ENCODE results near the gene ORAI3. TPM values are rescaled to one million over a fixed set of nuclear protein-coding genes. Genes with fewer than 3 reads are reported as not detected.
A peak's percentile ranks its signal among the peaks of the same experiment; 100 is the strongest.

ORAI3 gene
- total and polyA plus RNA-seq, 2 of the 13 experiments (the other 11 are each of a cell fraction or from before 2014, with no cell fraction given) = 11.4 to 32.0 TPM

GRCh38 chr16:30923554-30924075, 25.3 kb upstream of the ORAI3 start, which contains the start of gene FBXL19 (continued):
- TF ChIP-seq, protein P1, sequence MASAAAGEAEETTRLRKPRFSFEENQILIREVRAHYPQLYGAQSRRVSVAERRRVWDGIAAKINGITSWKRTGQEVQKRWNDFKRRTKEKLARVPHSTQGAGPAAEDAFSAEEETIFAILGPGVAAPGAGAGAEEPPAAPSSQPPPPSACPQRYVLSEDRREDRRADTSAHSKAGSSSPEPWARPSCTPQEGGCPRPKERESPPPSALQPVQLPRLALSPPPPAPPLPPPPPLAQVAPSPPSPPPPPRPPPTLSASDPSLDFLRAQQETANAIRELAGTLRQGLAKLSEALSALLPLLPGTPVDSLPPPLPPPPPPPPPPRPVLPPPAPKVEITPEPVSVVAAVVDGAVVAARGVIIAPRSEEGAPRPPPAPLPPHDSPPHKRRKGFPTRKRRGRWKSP (CRISPR knock-in tag; IDR thresholded peaks at IDR 0.05) = no peak
- 0 out of 2 replicates have a peak, but pooled peaks have one; percentile 16 for TF ChIP-seq ETV5 (CRISPR knock-in tag; IDR thresholded peaks at IDR 0.05; ENCODE audit: borderline replicate concordance)
- no peak for TF ChIP-seq XBP1 (CRISPR knock-in tag; IDR thresholded peaks at IDR 0.05)
- peak; percentile 15; the same call in 1 of the 2 replicates for TF ChIP-seq ELF1 (CRISPR knock-in tag; IDR thresholded peaks at IDR 0.05)
- no peak for TF ChIP-seq ZNF12 (CRISPR knock-in tag; IDR thresholded peaks at IDR 0.05)
- TF ChIP-seq, protein P2, sequence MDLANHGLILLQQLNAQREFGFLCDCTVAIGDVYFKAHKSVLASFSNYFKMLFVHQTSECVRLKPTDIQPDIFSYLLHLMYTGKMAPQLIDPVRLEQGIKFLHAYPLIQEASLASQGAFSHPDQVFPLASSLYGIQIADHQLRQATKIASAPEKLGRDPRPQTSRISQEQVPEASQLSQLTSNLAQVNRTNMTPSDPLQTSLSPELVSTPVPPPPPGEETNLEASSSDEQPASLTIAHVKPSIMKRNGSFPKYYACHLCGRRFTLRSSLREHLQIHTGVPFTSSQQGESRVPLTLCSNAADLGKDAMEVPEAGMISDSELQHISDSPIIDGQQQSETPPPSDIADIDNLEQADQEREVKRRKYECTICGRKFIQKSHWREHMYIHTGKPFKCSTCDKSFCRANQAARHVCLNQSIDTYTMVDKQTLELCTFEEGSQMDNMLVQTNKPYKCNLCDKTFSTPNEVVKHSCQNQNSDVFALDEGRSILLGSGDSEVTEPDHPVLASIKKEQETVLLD (CRISPR knock-in tag; IDR thresholded peaks at IDR 0.05; ENCODE audit: low read depth) = 0 out of 2 replicates have a peak, but pooled peaks have one; percentile 17
- TF ChIP-seq, protein P3, sequence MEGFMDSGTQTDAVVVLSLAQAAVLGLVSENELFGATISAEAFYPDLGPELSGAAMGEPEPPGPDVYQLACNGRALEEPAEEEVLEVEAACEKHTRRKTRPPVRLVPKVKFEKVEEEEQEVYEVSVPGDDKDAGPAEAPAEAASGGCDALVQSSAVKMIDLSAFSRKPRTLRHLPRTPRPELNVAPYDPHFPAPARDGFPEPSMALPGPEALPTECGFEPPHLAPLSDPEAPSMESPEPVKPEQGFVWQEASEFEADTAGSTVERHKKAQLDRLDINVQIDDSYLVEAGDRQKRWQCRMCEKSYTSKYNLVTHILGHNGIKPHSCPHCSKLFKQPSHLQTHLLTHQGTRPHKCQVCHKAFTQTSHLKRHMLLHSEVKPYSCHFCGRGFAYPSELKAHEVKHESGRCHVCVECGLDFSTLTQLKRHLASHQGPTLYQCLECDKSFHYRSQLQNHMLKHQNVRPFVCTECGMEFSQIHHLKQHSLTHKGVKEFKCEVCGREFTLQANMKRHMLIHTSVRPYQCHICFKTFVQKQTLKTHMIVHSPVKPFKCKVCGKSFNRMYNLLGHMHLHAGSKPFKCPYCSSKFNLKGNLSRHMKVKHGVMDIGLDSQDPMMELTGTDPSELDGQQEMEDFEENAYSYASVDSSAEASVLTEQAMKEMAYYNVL (CRISPR knock-in tag; IDR thresholded peaks at IDR 0.05; ENCODE audit: borderline replicate concordance) = peak; percentile 5; the same call in 1 of the 2 replicates
- 0 out of 2 replicates have a peak, but pooled peaks have one; percentile 33 for TF ChIP-seq ZBTB7A (CRISPR knock-in tag; IDR thresholded peaks at IDR 0.05)
